ENCODE results near the gene SYT6. TPM values are rescaled to one million over a fixed set of nuclear protein-coding genes. Genes with fewer than 3 reads are reported as not detected.

The SYT6 gene
- total RNA-seq (2021) (66.0 and 71.9 TPM in 2 replicates), Bru-seq, nascent RNA (percentile 96 among the genes with signal in this experiment), BruChase-seq, experiment 1, labeled RNA remaining after a 2-hour chase (percentile 94 among the genes with signal in this experiment), BruChase-seq, experiment 2, labeled RNA remaining after a 6-hour chase (percentile 89 among the genes with signal in this experiment)
- long read RNA-seq, full-length matches to known transcripts = 46 of 160 reads
- long read RNA-seq, partial matches to known transcripts = 13 of 160 reads
- long read RNA-seq, other reads (novel, unspliced or antisense) = 101 of 160 reads

GRCh38 chr1:114153261-114154145 lies at the start of gene SYT6:
Gene SYT6 (minus strand): TSS chr1:114153869. CDS start chr1:114153772, 97 bp downstream.
- BruUV-seq (replicated peaks) = no TSS peak
- Histone ChIP-seq H3K27ac (ENCODE audit: low read depth, low read length, poor library complexity, severe bottlenecking) (peak within 1 kb of the TSS; percentile 92), H3K4me3 (ENCODE audit: low read depth, low read length, poor library complexity, severe bottlenecking) (peak within 1 kb of the TSS; percentile 82), H3K4me1 (ENCODE audit: insufficient read depth, low read length, poor library complexity, severe bottlenecking) (peaks cover 36% of the 10 kb centered on the region), H3K27me3 (replicated peaks; ENCODE audit: insufficient read depth, low read depth, low read length, poor library complexity) (no peaks in the 10 kb centered on the region), H3K9me3 (ENCODE audit: low read depth, low read length, poor library complexity, severe bottlenecking) (no peaks in the 10 kb centered on the region), H3K36me3 (ENCODE audit: insufficient read depth, low read length, poor library complexity, severe bottlenecking) (peaks cover 12% of the 10 kb centered on the region)
- intact Hi-C loops (cut with micrococcal nuclease; ENCODE audit: unreplicated experiment) = loop anchor here (1.0 kb wide), 1 partner anchor 44 kb away; no protein-coding TSS in a partner anchor
- ChIA-PET POLR2A (ENCODE audit: low non-redundant PET) (no interaction called here), CTCF (interaction anchor here (1.1 to 1.4 kb wide), 3 partner anchors 44 to 176 kb away, joined by 3 to 4 read pairs (median 4); no protein-coding TSS in a partner anchor)
- no peak for TF ChIP-seq EZH2 (IDR thresholded peaks at IDR 0.05; ENCODE audit: borderline replicate concordance, low read depth, low read length, poor library complexity, severe bottlenecking)
- 0 out of 2 replicates have a peak, but pooled peaks have one; percentile 23 for TF ChIP-seq CTCF (conservative IDR thresholded peaks at IDR 0.05; ENCODE audit: low read depth, low read length)
- DNase-seq (ENCODE audit: low spot score) = peak; percentile 79

GRCh38 chr1:114201486-114201885 lies 47.8 kb upstream of the SYT6 start:
- POLR2A ChIA-PET (ENCODE audit: low non-redundant PET) = interaction anchor here (0.5 kb wide), 1 partner anchor 680 kb away, joined by 6 read pairs; no protein-coding TSS in a partner anchor
- no peak for DNase-seq (ENCODE audit: low spot score)
- intact Hi-C loops (cut with micrococcal nuclease; ENCODE audit: unreplicated experiment) = no loop called here
- H3K4me3 ChIP-seq (ENCODE audit: low read depth, low read length, poor library complexity, severe bottlenecking) = no peak overlapping the region
- no peaks in the 10 kb centered on the region for H3K27me3 ChIP-seq (replicated peaks; ENCODE audit: insufficient read depth, low read depth, low read length, poor library complexity)
- no peaks in the 10 kb centered on the region for H3K9me3 ChIP-seq (ENCODE audit: low read depth, low read length, poor library complexity, severe bottlenecking)
- H3K36me3 ChIP-seq (ENCODE audit: insufficient read depth, low read length, poor library complexity, severe bottlenecking) = no peaks in the 10 kb centered on the region
- CTCF ChIA-PET = no interaction called here
- no TSS peak for BruUV-seq (replicated peaks)
- H3K4me1 ChIP-seq (ENCODE audit: insufficient read depth, low read length, poor library complexity, severe bottlenecking) = peaks cover 49% of the 10 kb centered on the region
- TF ChIP-seq EZH2 (IDR thresholded peaks at IDR 0.05; ENCODE audit: borderline replicate concordance, low read depth, low read length, poor library complexity, severe bottlenecking) = no peak
- TF ChIP-seq CTCF (conservative IDR thresholded peaks at IDR 0.05; ENCODE audit: low read depth, low read length) = no peak
- H3K27ac ChIP-seq (ENCODE audit: low read depth, low read length, poor library complexity, severe bottlenecking) = peak overlapping the region; percentile 99

- Histone ChIP-seq H3K27me3 (replicated peaks; ENCODE audit: insufficient read depth, low read depth, low read length, poor library complexity) (no peaks in the 10 kb centered on the region), H3K9me3 (ENCODE audit: low read depth, low read length, poor library complexity, severe bottlenecking) (peaks cover 7% of the 10 kb centered on the region), H3K4me3 (ENCODE audit: low read depth, low read length, poor library complexity, severe bottlenecking) (no peak overlapping the region), H3K27ac (ENCODE audit: low read depth, low read length, poor library complexity, severe bottlenecking) (peak overlapping the region; percentile 99), H3K36me3 (ENCODE audit: insufficient read depth, low read length, poor library complexity, severe bottlenecking) (no peaks in the 10 kb centered on the region), H3K4me1 (ENCODE audit: insufficient read depth, low read length, poor library complexity, severe bottlenecking) (peaks cover 63% of the 10 kb centered on the region)
- ChIA-PET POLR2A (ENCODE audit: low non-redundant PET) (no interaction called here), CTCF (no interaction called here)
- no TSS peak for BruUV-seq (replicated peaks)
- no peak for DNase-seq (ENCODE audit: low spot score)
- intact Hi-C loops (cut with micrococcal nuclease; ENCODE audit: unreplicated experiment) = no loop called here
- TF ChIP-seq CTCF (conservative IDR thresholded peaks at IDR 0.05; ENCODE audit: low read depth, low read length) = no peak
- TF ChIP-seq EZH2 (IDR thresholded peaks at IDR 0.05; ENCODE audit: borderline replicate concordance, low read depth, low read length, poor library complexity, severe bottlenecking) = no peak
Observed at GRCh38 chr1:114199017-114199594, 45.4 kb upstream of the SYT6 start.
